Psoas muscle (tissue), 8 donors: Measurements from ENCODE around the gene TEAD1. TPM values are rescaled to one million over a fixed set of nuclear protein-coding genes. Genes with fewer than 3 reads are reported as not detected.

Source experiments
- ATAC-seq, 4 donors: fragments of 200-7000 bp; cut with Tn5 transposase; one replicate each; pipeline ENCODE4 v1.9.1; 2020; ENCODE audit warnings: moderate library complexity in 3 of 4, mild to moderate bottlenecking in 2 of 4
- DNase-seq, 2 donors: peaks; one replicate each; pipeline ENCODE4 v3.0.0-alpha.2; 2020
- H3K27ac ChIP-seq: fragments of 200-600 bp; one replicate; pipeline ENCODE4 v1.8.0; 2022
- H3K27me3 ChIP-seq, 3 donors: fragments of 200-600 bp in 1 of 3; one replicate each; pipeline versions ENCODE4 v1.6.1 to v1.8.0; 2013 to 2022; ENCODE audit warnings: low read length in 2 of 3, mild to moderate bottlenecking in 2 of 3, moderate library complexity in 1 of 3; ENCODE audit not compliant: insufficient read depth in 3 of 3
- H3K36me3 ChIP-seq, 2 donors: fragments of 200-600 bp in 1 of 2; one replicate each; pipeline versions ENCODE4 v1.6.1 to v1.8.0; 2013 to 2022; ENCODE audit warnings: low read depth in 1 of 2, mild to moderate bottlenecking in 1 of 2, moderate library complexity in 1 of 2; ENCODE audit not compliant: insufficient read depth in 1 of 2
- H3K4me1 ChIP-seq: fragments of 200-600 bp; one replicate; pipeline ENCODE4 v1.8.0; 2022
- H3K4me3 ChIP-seq: fragments of 200-600 bp; one replicate; pipeline ENCODE4 v1.8.0; 2022; ENCODE audit warnings: mild to moderate bottlenecking
- H3K9me3 ChIP-seq: fragments of 200-600 bp; one replicate; pipeline ENCODE4 v1.8.0; 2022
- WGBS, 3 donors: extraction: QIAGEN DNeasy Blood & Tissue Kit; methylation state at CpG; one replicate each; pipeline versions ENCODE4 v1.1.6 to v1.1.7; 2013; 5-methylcytosine and 5-hydroxymethylcytosine counted together
- intact Hi-C, 2 donors: fragments of 100-400 bp; cut with DNase I; formaldehyde crosslinking; loops; one replicate each; pipeline versions ENCODE4 v1.11.0 to v1.14.2; 2022
- polyA plus RNA-seq, 3 donors: library from polyadenylated mRNA; stranded (reverse); fragments of 200-250 nt; gene quantifications; one replicate each; pipeline ENCODE4 v1.2.3, GENCODE V29; 2013
- total RNA-seq, 4 donors: library from RNA; stranded (reverse); fragmentation: NEBNext Ultra II Directional in 2 of 4; extraction: Animal tissue kit (Norgen Biotek cat#: 25700) in 2 of 4; gene quantifications; one replicate each; pipeline versions ENCODE4 v1.2.1 to v1.2.4, GENCODE V29; 2021 to 2023
- TF ChIP-seq, protein P1 (sequence below): fragments of 200-600 bp; IDR thresholded peaks from one replicate; pipeline ENCODE4 v1.8.0; 2022; ENCODE audit warnings: antibody characterized with exemption
- donor health status: healthy with polysubstance abuse.
- donor health status: DM: no; HTN: no; CAD: no; lungs with moderate emphysema.
- donor health status: Bipolar disorder and iron deficiency.
- donor health status: healthy.
- donor health status: DM: yes; HTN: yes; CAD: no.
- donor health status: DM: no; HTN: no; CAD: no.
- donor health status: DM: no; HTN: no; CAD: no.
- donor health status: DM: yes; HTN: yes; CAD: no.

The TEAD1 gene
- total and polyA plus RNA-seq, 7 donors: 11.3 to 178 (median 112) TPM

DNA sequence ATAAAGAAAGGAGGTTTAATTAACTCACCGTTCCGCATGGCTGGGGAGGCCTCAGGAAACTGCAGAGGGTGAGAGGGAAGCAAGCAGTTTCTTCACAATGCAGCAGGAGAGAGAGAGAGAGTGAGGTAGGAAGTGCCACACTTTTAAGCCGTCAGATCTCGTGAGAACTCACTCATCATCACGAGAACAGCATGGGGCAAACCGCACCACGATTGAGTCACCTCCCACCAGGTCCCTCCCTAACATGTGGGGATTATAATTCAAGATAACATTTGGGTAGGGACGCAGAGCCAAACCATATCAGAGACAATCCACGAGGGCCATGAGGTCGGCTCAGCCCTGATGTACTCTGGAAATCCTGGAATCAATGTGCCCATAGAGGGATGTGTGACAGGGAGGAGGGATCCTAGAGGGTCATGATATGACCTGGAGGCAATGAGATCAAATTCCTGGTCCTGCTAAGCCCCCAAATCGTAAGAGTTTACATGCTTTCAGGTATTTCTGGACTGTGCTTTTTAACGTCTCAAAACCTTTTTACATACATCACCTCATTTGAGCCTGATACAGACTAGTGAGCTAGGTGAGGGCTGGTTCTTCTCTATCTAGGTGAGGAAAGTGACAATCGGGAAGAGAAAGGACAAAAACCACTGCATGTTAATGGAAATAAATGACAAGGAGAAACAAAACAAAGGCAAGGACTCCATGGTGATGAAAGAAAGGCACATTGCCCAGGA is 315.4 kb downstream of the TEAD1 start:
- Histone ChIP-seq H3K27me3 (no peaks in the 10 kb centered on the region), H3K27ac (no peak overlapping the region), H3K4me1 (no peaks in the 10 kb centered on the region), H3K9me3 (no peaks in the 10 kb centered on the region), H3K36me3 (no peaks in the 10 kb centered on the region), H3K4me3 (no peak overlapping the region)
- intact Hi-C loops: no loop called here
- DNase-seq (no peak), ATAC-seq (no peak)
- 68 to 78% (median 77%) methylated on average over 13 of the region's 13 CpGs for WGBS, 3 donors
- TF ChIP-seq, protein P1, sequence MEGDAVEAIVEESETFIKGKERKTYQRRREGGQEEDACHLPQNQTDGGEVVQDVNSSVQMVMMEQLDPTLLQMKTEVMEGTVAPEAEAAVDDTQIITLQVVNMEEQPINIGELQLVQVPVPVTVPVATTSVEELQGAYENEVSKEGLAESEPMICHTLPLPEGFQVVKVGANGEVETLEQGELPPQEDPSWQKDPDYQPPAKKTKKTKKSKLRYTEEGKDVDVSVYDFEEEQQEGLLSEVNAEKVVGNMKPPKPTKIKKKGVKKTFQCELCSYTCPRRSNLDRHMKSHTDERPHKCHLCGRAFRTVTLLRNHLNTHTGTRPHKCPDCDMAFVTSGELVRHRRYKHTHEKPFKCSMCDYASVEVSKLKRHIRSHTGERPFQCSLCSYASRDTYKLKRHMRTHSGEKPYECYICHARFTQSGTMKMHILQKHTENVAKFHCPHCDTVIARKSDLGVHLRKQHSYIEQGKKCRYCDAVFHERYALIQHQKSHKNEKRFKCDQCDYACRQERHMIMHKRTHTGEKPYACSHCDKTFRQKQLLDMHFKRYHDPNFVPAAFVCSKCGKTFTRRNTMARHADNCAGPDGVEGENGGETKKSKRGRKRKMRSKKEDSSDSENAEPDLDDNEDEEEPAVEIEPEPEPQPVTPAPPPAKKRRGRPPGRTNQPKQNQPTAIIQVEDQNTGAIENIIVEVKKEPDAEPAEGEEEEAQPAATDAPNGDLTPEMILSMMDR: no peak

- Histone ChIP-seq H3K4me3 (no peak overlapping the region), H3K4me1 (no peaks in the 10 kb centered on the region), H3K27ac (no peak overlapping the region), H3K9me3 (no peaks in the 10 kb centered on the region), H3K27me3 (no peaks in the 10 kb centered on the region), H3K36me3 (no peaks in the 10 kb centered on the region)
- ATAC-seq (no peak), DNase-seq (no peak)
- WGBS, 3 donors: 88 to 93% (median 93%) methylated on average over 1 of the region's 1 CpG
- intact Hi-C loops: no loop called here
- TF ChIP-seq, protein P1: no peak
Observed at GRCh38 chr11:12990162-12990480, 315.9 kb downstream of the TEAD1 start.

DNA sequence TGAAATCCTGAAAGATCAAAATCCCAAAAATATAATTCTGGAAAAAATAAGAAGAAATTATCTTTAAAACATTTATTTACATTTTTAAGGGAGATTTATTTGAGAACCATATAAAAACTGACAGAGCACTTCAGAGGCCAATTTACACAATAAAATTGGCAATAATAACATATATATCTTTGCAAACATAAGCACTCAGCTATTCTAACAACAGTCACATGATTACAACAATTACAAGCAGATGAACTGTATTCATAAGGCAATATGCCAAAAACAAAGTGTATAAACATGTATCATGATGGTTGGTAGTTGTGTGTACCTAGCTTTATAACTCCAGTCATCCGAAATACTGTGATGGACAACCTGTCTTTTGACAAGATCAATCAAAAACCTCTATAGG is 317.2 kb downstream of the TEAD1 start:
- no peak for DNase-seq
- no peaks in the 10 kb centered on the region for H3K4me1 ChIP-seq
- TF ChIP-seq, protein P1: no peak
- no peak overlapping the region for H3K27ac ChIP-seq
- no peaks in the 10 kb centered on the region for H3K36me3 ChIP-seq
- WGBS, 3 donors: 95 to 97% (median 95%) methylated on average over 1 of the region's 1 CpG
- ATAC-seq: no peak
- no peak overlapping the region for H3K4me3 ChIP-seq
- no peaks in the 10 kb centered on the region for H3K9me3 ChIP-seq
- intact Hi-C loops: no loop called here
- no peaks in the 10 kb centered on the region for H3K27me3 ChIP-seq

- no peak for DNase-seq
- no peak overlapping the region for H3K4me3 ChIP-seq
- ATAC-seq: no peak
- TF ChIP-seq, protein P1: no peak
- H3K27me3 ChIP-seq: no peaks in the 10 kb centered on the region
- no peaks in the 10 kb centered on the region for H3K36me3 ChIP-seq
- no peaks in the 10 kb centered on the region for H3K9me3 ChIP-seq
- intact Hi-C loops: no loop called here
- 82 to 100% (median 83%) methylated on average over 1 of the region's 1 CpG for WGBS, 3 donors
- H3K27ac ChIP-seq: no peak overlapping the region
- no peaks in the 10 kb centered on the region for H3K4me1 ChIP-seq
Observed at GRCh38 chr11:12993626-12994025, 319.4 kb downstream of the TEAD1 start.
